K562 (cell line): ENCODE measurements around the gene SRSF1. TPM values are rescaled to one million over a fixed set of nuclear protein-coding genes. Genes with fewer than 3 reads are reported as not detected.
A peak's percentile ranks its signal among the peaks of the same experiment; 100 is the strongest.

Experiments
- ATF1 ChIP-seq, 2 experiments: fragments of 450-650 bp in 1 of 2; IDR thresholded peaks; 2 replicates each; pipeline ENCODE4 v1.6.1; 2016; ENCODE audit warnings: missing compliant biosample characterization in 1 of 2, missing genetic modification characterization in 1 of 2
- ATF7 ChIP-seq: fragments of 450-650 bp; IDR thresholded peaks from 2 replicates; pipeline ENCODE4 v1.7.1; 2014; ENCODE audit warnings: mild to moderate bottlenecking, moderate library complexity
- CC2D1A ChIP-seq: fragments of 450-650 bp; IDR thresholded peaks from 2 replicates; pipeline ENCODE4 v1.6.1; 2017; ENCODE audit warnings: mild to moderate bottlenecking
- CGGBP1 ChIP-seq: fragments of 250-450 bp; sonication (Bioruptor Pico); IDR thresholded peaks from 2 replicates; pipeline ENCODE4 v1.9.0; 2021; ENCODE audit warnings: mild to moderate bottlenecking
- CREM ChIP-seq: IDR thresholded peaks from 2 replicates; pipeline ENCODE4 v1.6.1; 2014; ENCODE audit warnings: antibody characterized with exemption, low read depth
- DACH1 ChIP-seq: fragments of 450-650 bp; IDR thresholded peaks from 2 replicates; pipeline ENCODE4 v1.6.1; 2018; ENCODE audit not compliant: partially characterized antibody
- EP400 ChIP-seq: fragments of 450-650 bp; IDR thresholded peaks from 2 replicates; pipeline ENCODE4 v1.6.1; 2017; ENCODE audit warnings: antibody characterized with exemption, mild to moderate bottlenecking, moderate library complexity
- ETS1 ChIP-seq: conservative IDR thresholded peaks from 2 replicates; pipeline ENCODE4 v1.6.1; 2011; ENCODE audit warnings: low read depth, mild to moderate bottlenecking, low read length; ENCODE audit not compliant: control insufficient read depth
- FUS ChIP-seq: fragments of 200-400 bp; formaldehyde crosslinking; optimal IDR thresholded peaks from 2 replicates; pipeline ENCODE3; 2017; ENCODE audit warnings: low read depth, low read length
- GTF3C2 ChIP-seq: IDR thresholded peaks from 3 replicates; pipeline ENCODE4 v1.6.1; 2011; ENCODE audit warnings: borderline replicate concordance, mild to moderate bottlenecking, moderate library complexity; ENCODE audit not compliant: insufficient read length; ENCODE audit errors: extremely low read depth
- JUND ChIP-seq, 2 experiments: IDR thresholded peaks; 2 replicates in 1 of 2; 3 replicates in 1 of 2; pipeline ENCODE4 v1.6.1; 2011; ENCODE audit warnings: borderline replicate concordance in 2 of 2, low read depth in 2 of 2, low read length in 2 of 2, improper control_type of control experiment in 1 of 2, missing biosample characterization in 1 of 2, missing genetic modification characterization in 1 of 2, missing genetic modification reagents in 1 of 2
- KLF1 ChIP-seq: fragments of 450-650 bp; IDR thresholded peaks from 2 replicates; pipeline ENCODE4 v1.6.1; 2016; ENCODE audit warnings: missing genetic modification characterization, missing compliant biosample characterization
- MIER1 ChIP-seq: fragments of 450-650 bp; IDR thresholded peaks from 2 replicates; pipeline ENCODE4 v1.6.1; 2016; ENCODE audit warnings: antibody characterized with exemption, mild to moderate bottlenecking, low read depth
- NCOA6 ChIP-seq: fragments of 450-650 bp; IDR thresholded peaks from 2 replicates; pipeline ENCODE4 v1.6.1; 2017; ENCODE audit warnings: mild to moderate bottlenecking
- NEUROD1 ChIP-seq: fragments of 150-350 bp; IDR thresholded peaks from 2 replicates; pipeline ENCODE4 v1.6.1; 2014; ENCODE audit warnings: borderline replicate concordance, low read length, low read depth; ENCODE audit not compliant: partially characterized antibody
- NFIC ChIP-seq: fragments of 450-650 bp; IDR thresholded peaks from 2 replicates; pipeline ENCODE4 v1.6.1; 2017; ENCODE audit warnings: mild to moderate bottlenecking, inconsistent platforms
- NFXL1 ChIP-seq: fragments of 450-650 bp; formaldehyde crosslinking; IDR thresholded peaks from 2 replicates; pipeline ENCODE4 v1.4.0; 2021; ENCODE audit warnings: mild to moderate bottlenecking
- PHF20 ChIP-seq: fragments of 450-650 bp; IDR thresholded peaks from 2 replicates; pipeline ENCODE4 v1.6.1; 2018; ENCODE audit not compliant: partially characterized antibody
- POLR3A ChIP-seq: IDR thresholded peaks from 2 replicates; pipeline ENCODE4 v1.6.1; 2011; ENCODE audit warnings: borderline replicate concordance, mild to moderate bottlenecking, moderate library complexity; ENCODE audit not compliant: insufficient read length, insufficient read depth; ENCODE audit errors: extremely low read depth
- SREBF1 ChIP-seq: fragments of 150-350 bp; IDR thresholded peaks from 2 replicates; pipeline ENCODE4 v1.6.1; 2014; ENCODE audit warnings: antibody characterized with exemption, low read depth, low read length, borderline replicate concordance
- SREBF2 ChIP-seq: sonication (generic); formaldehyde crosslinking; IDR thresholded peaks from 2 replicates; pipeline ENCODE4 v1.4.0; 2020; ENCODE audit warnings: mild to moderate bottlenecking, missing genetic modification reagents
- STAG1 ChIP-seq: sonication (generic); formaldehyde crosslinking; IDR thresholded peaks from 2 replicates; pipeline ENCODE4 v1.5.0; 2020; ENCODE audit warnings: missing genetic modification reagents, borderline replicate concordance
- THRB ChIP-seq: fragments of 450-650 bp; formaldehyde crosslinking; conservative IDR thresholded peaks from 2 replicates; pipeline ENCODE4 v1.4.0; 2022; ENCODE audit warnings: mild to moderate bottlenecking, missing genetic modification characterization
- polyA plus RNA-seq, 8 experiments: library from polyadenylated mRNA; depleted of rRNA in 4 of 8; stranded (reverse) in 5 of 8; unstranded in 3 of 8; fragments of >200 nt; fragmentation: Nextera tagmentation in 2 of 8; fragmentation: Illumina TruSeq in 1 of 8; extraction: Ambion mirVana in 2 of 8; extraction: Trizol in 1 of 8; gene quantifications; 2 replicates each; pipeline versions ENCODE4 v1.2.1 to v1.2.3, GENCODE V29; 2011 to 2014; ENCODE audit warnings: inconsistent platforms in 1 of 8, missing spikeins in 1 of 8
- total RNA-seq, 7 experiments: library from RNA; depleted of rRNA in 6 of 7; stranded (reverse); fragments of >200 nt in 6 of 7; fragmentation: Illumina TruSeq in 2 of 7; extraction: Trizol in 2 of 7; gene quantifications; 2 replicates each; pipeline versions ENCODE4 v1.2.1 to v1.2.3, GENCODE V29; 2011 to 2021; ENCODE audit warnings: low replicate concordance in 1 of 7

The SRSF1 gene
- total and polyA plus RNA-seq, 9 of the 15 experiments (the other 6 are each of a cell fraction or from before 2014, with no cell fraction given): 77.8 to 559 (median 442) TPM

GRCh38 chr17:57987581-57988300 lies 19.3 kb downstream of the SRSF1 start, which contains the start of gene VEZF1 (continued):
- no peak for TF ChIP-seq SREBF1
- no peak for TF ChIP-seq NEUROD1
- no peak for TF ChIP-seq CREM
- no peak for TF ChIP-seq POLR3A
- TF ChIP-seq ETS1: 0 out of 2 replicates have a peak, but pooled peaks have one; percentile 6
- no peak for TF ChIP-seq STAG1 (CRISPR knock-in tag)
- TF ChIP-seq PHF20: no peak
- no peak for TF ChIP-seq SREBF2
- peak; percentile 62; the same call in 1 of the 2 replicates for TF ChIP-seq CGGBP1 (CRISPR knock-in tag)
- TF ChIP-seq ATF7: no peak
- TF ChIP-seq EP400: peak; percentile 52; the same call in 1 of the 2 replicates
- 0 out of 2 replicates have a peak, but pooled peaks have one; percentile 11 for TF ChIP-seq NFIC
- no peak for TF ChIP-seq ATF1 (CRISPR knock-in tag; IDR thresholded peaks at IDR 0.05)
- no peak for TF ChIP-seq ATF1 (tag; IDR thresholded peaks at IDR 0.05)
- TF ChIP-seq FUS: no peak
- TF ChIP-seq NCOA6: no peak
- TF ChIP-seq NFXL1: no peak
- no peak for TF ChIP-seq GTF3C2
- TF ChIP-seq JUND (IDR thresholded peaks at IDR 0.05; ENCODE audit: borderline replicate concordance, low read depth, low read length): no peak
- no peak for TF ChIP-seq JUND (tag; IDR thresholded peaks at IDR 0.05; ENCODE audit: borderline replicate concordance, low read depth, low read length)
- TF ChIP-seq KLF1 (tag): no peak
- no peak for TF ChIP-seq CC2D1A
- TF ChIP-seq DACH1: no peak
- TF ChIP-seq THRB: no peak
- TF ChIP-seq MIER1: no peak
